ENCODE measurements around the gene SLC27A5. TPM values are rescaled to one million over a fixed set of nuclear protein-coding genes. Genes with fewer than 3 reads are reported as not detected.
"Not testable (repeated sequence)": the region's sequence is repeated elsewhere in the genome, so short reads cannot be mapped to it uniquely, and the experiment has no call there.

Gene SLC27A5

DNA sequence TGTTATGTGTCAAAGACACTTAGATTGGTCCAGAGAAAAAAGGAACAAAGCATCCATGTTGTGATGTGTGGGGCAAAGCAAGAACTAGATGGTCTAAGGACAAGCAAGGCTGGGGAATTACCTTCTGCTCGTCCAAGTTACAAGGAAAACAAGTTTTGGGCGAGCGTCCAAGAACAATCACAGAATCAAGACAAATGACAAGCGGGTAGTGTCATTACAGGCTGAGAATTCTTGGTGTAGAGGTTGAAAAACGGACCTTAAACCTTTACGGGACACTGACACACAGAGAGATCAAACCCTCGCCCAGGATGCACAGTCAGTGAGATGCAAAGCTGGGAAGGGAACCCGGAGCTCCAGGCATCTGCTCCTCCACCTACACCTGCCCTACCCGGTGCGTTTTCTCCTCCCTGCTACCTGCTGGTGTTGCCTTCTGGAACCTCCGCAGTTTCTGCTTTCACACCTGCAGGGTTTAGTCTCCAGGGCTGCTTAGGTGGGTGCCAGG lies 60.9 kb downstream of the SLC27A5 start:
- Histone ChIP-seq H4K5ac (ENCODE audit: low read length) (no peak overlapping the region), H3K4me1 (ENCODE audit: control insufficient read depth, low read depth, low read length) (no peaks in the 10 kb centered on the region), H2BK15ac (replicated peaks; ENCODE audit: low read depth) (no peak overlapping the region), H3K27me3 (ENCODE audit: insufficient read depth, low read length, poor library complexity) (no peaks in the 10 kb centered on the region), H3K36me3 (ENCODE audit: control insufficient read depth, insufficient read depth, low read length) (no peaks in the 10 kb centered on the region), H3K23ac (ENCODE audit: low read length) (no peak overlapping the region), H3K4me2 (ENCODE audit: low read length) (peak overlapping the region; percentile 79), H2BK5ac (ENCODE audit: low read length) (no peak overlapping the region), H3K4me3 (ENCODE audit: low read length) (no peak overlapping the region), H4K8ac (ENCODE audit: low read depth, low read length) (no peak overlapping the region), H3K18ac (ENCODE audit: low read length) (no peak overlapping the region), H3K4ac (ENCODE audit: low read depth, low read length) (no peak overlapping the region), H3K27ac (ENCODE audit: low read depth, low read length) (no peak overlapping the region), H2AK5ac (ENCODE audit: low read length) (no peak overlapping the region), H3K56ac (ENCODE audit: low read length) (peak overlapping the region; percentile 57), H3K79me1 (ENCODE audit: low read length) (no peaks in the 10 kb centered on the region), H3K9ac (ENCODE audit: low read length) (peak overlapping the region; percentile 30), H3K79me2 (ENCODE audit: control insufficient read depth, insufficient read depth, low read length) (no peaks in the 10 kb centered on the region), H2BK120ac (ENCODE audit: low read depth, low read length) (no peak overlapping the region)
- no peak for DNase-seq
- WGBS (ENCODE audit: extremely low coverage, insufficient coverage, low lambda C conversion rate) = no CpG with 5 or more reads among the region's 11 CpGs

DNA sequence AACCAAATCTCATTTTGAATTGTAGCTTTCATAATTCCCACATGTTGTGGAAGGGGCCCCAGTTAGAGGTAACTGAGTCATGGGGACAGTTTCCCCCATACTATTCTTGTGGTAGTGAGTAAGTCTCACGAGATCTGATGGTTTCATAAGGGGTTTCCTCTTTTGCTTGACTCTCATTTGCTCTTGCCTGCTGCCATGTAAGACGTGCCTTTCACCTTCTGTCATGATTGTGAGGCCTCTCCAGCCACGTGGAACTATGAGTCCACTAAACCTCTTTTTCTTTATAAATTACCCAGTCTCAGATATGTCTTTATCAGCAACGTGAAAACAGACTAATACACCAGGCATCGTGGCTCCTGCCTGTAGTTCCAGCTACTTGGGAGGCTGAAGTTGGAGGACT lies 61.8 kb downstream of the SLC27A5 start:
- not testable (repeated sequence) for H3K27ac ChIP-seq (ENCODE audit: low read depth, low read length); H3K4me3 ChIP-seq (ENCODE audit: low read length); H3K4me1 ChIP-seq (ENCODE audit: control insufficient read depth, low read depth, low read length); H3K23ac ChIP-seq (ENCODE audit: low read length); H3K18ac ChIP-seq (ENCODE audit: low read length); H3K36me3 ChIP-seq (ENCODE audit: control insufficient read depth, insufficient read depth, low read length); DNase-seq; H4K5ac ChIP-seq (ENCODE audit: low read length); H3K79me1 ChIP-seq (ENCODE audit: low read length); H3K4ac ChIP-seq (ENCODE audit: low read depth, low read length); H2AK5ac ChIP-seq (ENCODE audit: low read length); H3K79me2 ChIP-seq (ENCODE audit: control insufficient read depth, insufficient read depth, low read length); H3K4me2 ChIP-seq (ENCODE audit: low read length); H3K56ac ChIP-seq (ENCODE audit: low read length); H2BK15ac ChIP-seq (replicated peaks; ENCODE audit: low read depth); H3K9ac ChIP-seq (ENCODE audit: low read length); H4K8ac ChIP-seq (ENCODE audit: low read depth, low read length); H2BK120ac ChIP-seq (ENCODE audit: low read depth, low read length); H3K27me3 ChIP-seq (ENCODE audit: insufficient read depth, low read length, poor library complexity); H2BK5ac ChIP-seq (ENCODE audit: low read length)
- no CpG with 5 or more reads among the region's 5 CpGs for WGBS (ENCODE audit: extremely low coverage, insufficient coverage, low lambda C conversion rate)

DNA sequence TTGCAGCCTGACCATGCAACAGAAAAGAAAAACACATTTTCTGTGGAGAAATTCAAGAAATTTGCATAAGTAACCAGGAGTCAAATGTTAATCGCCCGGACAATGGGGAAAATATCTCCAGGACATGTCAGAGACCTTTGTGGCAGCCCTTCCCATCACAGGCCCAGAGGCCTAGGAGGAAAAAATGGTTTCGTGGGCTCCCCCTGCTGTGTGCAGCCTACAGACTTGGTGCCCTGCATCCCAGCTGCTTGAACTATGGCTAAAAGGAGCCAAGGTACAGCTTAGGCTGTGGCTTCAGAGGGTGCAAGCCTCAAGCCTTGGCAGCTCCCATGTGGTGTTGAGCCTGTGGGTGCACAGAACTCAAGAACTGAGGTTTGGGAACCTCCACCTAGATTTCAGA lies 62.9 kb downstream of the SLC27A5 start:
- not testable (repeated sequence) for H2BK120ac ChIP-seq (ENCODE audit: low read depth, low read length); H2BK5ac ChIP-seq (ENCODE audit: low read length); H3K79me2 ChIP-seq (ENCODE audit: control insufficient read depth, insufficient read depth, low read length); H3K23ac ChIP-seq (ENCODE audit: low read length); H3K9ac ChIP-seq (ENCODE audit: low read length); H3K27me3 ChIP-seq (ENCODE audit: insufficient read depth, low read length, poor library complexity); H3K56ac ChIP-seq (ENCODE audit: low read length); H2BK15ac ChIP-seq (replicated peaks; ENCODE audit: low read depth); H3K4ac ChIP-seq (ENCODE audit: low read depth, low read length); H4K8ac ChIP-seq (ENCODE audit: low read depth, low read length); DNase-seq; H3K36me3 ChIP-seq (ENCODE audit: control insufficient read depth, insufficient read depth, low read length); H3K4me2 ChIP-seq (ENCODE audit: low read length); H3K18ac ChIP-seq (ENCODE audit: low read length); H3K27ac ChIP-seq (ENCODE audit: low read depth, low read length); H3K79me1 ChIP-seq (ENCODE audit: low read length); H3K4me3 ChIP-seq (ENCODE audit: low read length); H3K4me1 ChIP-seq (ENCODE audit: control insufficient read depth, low read depth, low read length); H2AK5ac ChIP-seq (ENCODE audit: low read length); H4K5ac ChIP-seq (ENCODE audit: low read length)
- no CpG with 5 or more reads among the region's 3 CpGs for WGBS (ENCODE audit: extremely low coverage, insufficient coverage, low lambda C conversion rate)

Small RNA genes lying within 50 kb of the gene (small RNA-seq; reads per million reads assigned to genes)
- gene MIR6807 (ENCODE audit: insufficient read depth) (3.8 reads per million, percentile 58 among the genes with 10 or more reads in this experiment), gene RN7SL525P (ENCODE audit: insufficient read depth) (not detected), gene RN7SL693P (ENCODE audit: insufficient read depth) (not detected), gene RNU6-1337P (ENCODE audit: insufficient read depth) (not detected)

Data from mesendoderm (in vitro differentiated cells).